HG02973 (cell line): ENCODE data around the gene FAM114A2.

Experiments used
- ATAC-seq: cut with Tn5 transposase; IDR thresholded peaks from one replicate; pipeline ENCODE4 v1.9.1; 2021; ENCODE audit warnings: moderate library complexity; ENCODE audit not compliant: unreplicated experiment

FAM114A2 gene

GRCh38 chr5:153987301-153987700 lies 51.4 kb downstream of the FAM114A2 start:
- no peak for ATAC-seq

- ATAC-seq, result no peak
Observed at GRCh38 chr5:153985498-153985897, 53.2 kb downstream of the FAM114A2 start.

- no peak for ATAC-seq
Observed at GRCh38 chr5:153983885-153984284, 54.8 kb downstream of the FAM114A2 start.

GRCh38 chr5:153981905-153982605 lies 56.7 kb downstream of the FAM114A2 start:
- no peak for ATAC-seq

- ATAC-seq, result no peak
Observed at GRCh38 chr5:153979028-153979783, 59.5 kb downstream of the FAM114A2 start.

GRCh38 chr5:153974813-153975163 lies 63.9 kb downstream of the FAM114A2 start:
- ATAC-seq, result peak; percentile 9

GRCh38 chr5:153974131-153974812 lies 64.4 kb downstream of the FAM114A2 start:
- ATAC-seq, result peak; percentile 62

- ATAC-seq, result no peak
Observed at GRCh38 chr5:153972240-153972639, 66.5 kb downstream of the FAM114A2 start.

- no peak for ATAC-seq
Observed at GRCh38 chr5:153970496-153970895, 68.2 kb downstream of the FAM114A2 start.

- no peak for ATAC-seq
Observed at GRCh38 chr5:153969563-153969895, 69.2 kb downstream of the FAM114A2 start.

GRCh38 chr5:153968761-153969562 lies 69.7 kb downstream of the FAM114A2 start:
- no peak for ATAC-seq

- peak; percentile 70 for ATAC-seq
Observed at GRCh38 chr5:153964880-153965645, 73.6 kb downstream of the FAM114A2 start.

- no peak for ATAC-seq
Observed at GRCh38 chr5:153964191-153964879, 74.4 kb downstream of the FAM114A2 start.

- no peak for ATAC-seq
Observed at GRCh38 chr5:153960269-153961215, 78.2 kb downstream of the FAM114A2 start.

GRCh38 chr5:153959134-153959957 lies 79.4 kb downstream of the FAM114A2 start:
- ATAC-seq, result no peak

GRCh38 chr5:153957205-153957604 lies 81.5 kb downstream of the FAM114A2 start:
- ATAC-seq, result no peak

- no peak for ATAC-seq
Observed at GRCh38 chr5:153953411-153953810, 85.3 kb downstream of the FAM114A2 start.

GRCh38 chr5:153952893-153953292 lies 85.8 kb downstream of the FAM114A2 start:
- ATAC-seq, result no peak
